ENCODE measurements around the gene GALK2.

The GALK2 gene

DNA sequence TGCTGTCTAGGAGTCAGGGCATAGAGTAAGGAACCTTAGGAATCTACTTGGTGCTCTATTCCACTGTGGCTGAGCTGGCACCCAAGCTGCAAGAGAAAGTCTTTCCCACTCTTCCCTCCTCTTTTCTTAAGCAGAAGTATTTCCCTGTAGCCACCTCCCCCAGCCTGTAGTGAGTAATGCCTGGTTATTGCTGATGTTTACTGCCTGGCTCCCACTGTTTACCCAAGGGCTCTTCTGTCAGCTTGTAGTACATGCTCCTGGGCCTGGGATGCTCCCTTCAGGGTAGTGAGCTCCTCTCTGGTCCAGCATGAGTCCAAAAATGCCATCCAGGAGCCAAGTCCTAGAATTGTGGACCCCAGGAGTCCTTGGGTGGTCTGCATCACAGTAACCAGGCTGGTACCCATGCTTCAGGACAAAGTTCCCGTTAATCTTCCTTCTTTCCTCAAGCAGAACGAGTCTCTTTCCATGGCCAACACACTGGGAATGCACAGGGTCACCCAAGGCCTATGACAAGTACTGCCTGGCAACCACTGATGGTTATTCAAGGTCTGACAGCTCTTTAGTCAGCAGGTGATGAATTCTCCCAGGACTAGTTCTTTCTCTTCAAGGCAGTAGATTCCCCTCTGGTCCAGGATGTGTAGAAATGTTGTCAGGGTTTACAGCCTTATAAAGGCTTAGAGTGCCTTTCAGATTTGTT is 17.6 kb downstream of the GALK2 start:
- H3K27ac ChIP-seq (ENCODE audit: low read depth, low read length): no peak overlapping the region
- H2AFZ ChIP-seq (ENCODE audit: low read depth, low read length, severe bottlenecking): no peak overlapping the region
- no peak overlapping the region for H3K4me2 ChIP-seq (ENCODE audit: low read depth, low read length, poor library complexity, severe bottlenecking)
- H3K9me3 ChIP-seq (ENCODE audit: insufficient read depth, low read length): no peaks in the 10 kb centered on the region
- H3K36me3 ChIP-seq (ENCODE audit: low read length): no peaks in the 10 kb centered on the region
- H3K27me3 ChIP-seq (ENCODE audit: low read length): no peaks in the 10 kb centered on the region
- TF ChIP-seq, protein P1, sequence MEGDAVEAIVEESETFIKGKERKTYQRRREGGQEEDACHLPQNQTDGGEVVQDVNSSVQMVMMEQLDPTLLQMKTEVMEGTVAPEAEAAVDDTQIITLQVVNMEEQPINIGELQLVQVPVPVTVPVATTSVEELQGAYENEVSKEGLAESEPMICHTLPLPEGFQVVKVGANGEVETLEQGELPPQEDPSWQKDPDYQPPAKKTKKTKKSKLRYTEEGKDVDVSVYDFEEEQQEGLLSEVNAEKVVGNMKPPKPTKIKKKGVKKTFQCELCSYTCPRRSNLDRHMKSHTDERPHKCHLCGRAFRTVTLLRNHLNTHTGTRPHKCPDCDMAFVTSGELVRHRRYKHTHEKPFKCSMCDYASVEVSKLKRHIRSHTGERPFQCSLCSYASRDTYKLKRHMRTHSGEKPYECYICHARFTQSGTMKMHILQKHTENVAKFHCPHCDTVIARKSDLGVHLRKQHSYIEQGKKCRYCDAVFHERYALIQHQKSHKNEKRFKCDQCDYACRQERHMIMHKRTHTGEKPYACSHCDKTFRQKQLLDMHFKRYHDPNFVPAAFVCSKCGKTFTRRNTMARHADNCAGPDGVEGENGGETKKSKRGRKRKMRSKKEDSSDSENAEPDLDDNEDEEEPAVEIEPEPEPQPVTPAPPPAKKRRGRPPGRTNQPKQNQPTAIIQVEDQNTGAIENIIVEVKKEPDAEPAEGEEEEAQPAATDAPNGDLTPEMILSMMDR (IDR thresholded peaks at IDR 0.05; ENCODE audit: insufficient read depth, low read length, poor library complexity, severe bottlenecking): no peak
- TF ChIP-seq EZH2phosphoT487 (conservative IDR thresholded peaks at IDR 0.05; ENCODE audit: low read length): no peak
- no peaks in the 10 kb centered on the region for H3F3A ChIP-seq (ENCODE audit: insufficient read depth)
- H4K20me1 ChIP-seq (ENCODE audit: low read depth, low read length): no peaks in the 10 kb centered on the region
- no peak overlapping the region for H3K4me3 ChIP-seq (ENCODE audit: insufficient read depth, low read length, poor library complexity, severe bottlenecking)
- H3K79me2 ChIP-seq (ENCODE audit: insufficient read depth, low read length): no peaks in the 10 kb centered on the region
- H3K9me2 ChIP-seq (replicated peaks; ENCODE audit: insufficient read depth, low read length): no peaks in the 10 kb centered on the region
- no peak overlapping the region for H3K9ac ChIP-seq (ENCODE audit: low read length)

DNA sequence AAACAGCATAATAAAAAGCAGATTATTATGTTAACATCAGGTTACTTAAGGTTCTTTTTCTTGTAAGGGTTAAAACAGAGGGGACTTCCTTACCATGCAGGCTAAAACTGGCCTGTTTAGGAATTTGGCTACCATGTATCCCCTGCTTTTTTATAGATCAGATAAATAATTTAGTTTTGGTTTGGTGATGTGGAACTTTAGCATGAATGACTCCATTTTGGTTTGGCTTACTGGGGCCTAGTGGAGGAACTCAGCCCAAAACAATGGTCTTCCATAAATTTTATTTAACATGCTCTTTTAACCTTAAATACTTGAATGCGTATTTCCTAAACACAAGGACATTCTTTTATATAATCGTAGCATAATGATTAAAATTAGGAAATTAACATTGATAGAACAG is 18.9 kb downstream of the GALK2 start:
- H3K27ac ChIP-seq (ENCODE audit: low read depth, low read length): no peak overlapping the region
- H3K9ac ChIP-seq (ENCODE audit: low read length): no peak overlapping the region
- no peaks in the 10 kb centered on the region for H4K20me1 ChIP-seq (ENCODE audit: low read depth, low read length)
- no peaks in the 10 kb centered on the region for H3K79me2 ChIP-seq (ENCODE audit: insufficient read depth, low read length)
- H3K9me3 ChIP-seq (ENCODE audit: insufficient read depth, low read length): no peaks in the 10 kb centered on the region
- H2AFZ ChIP-seq (ENCODE audit: low read depth, low read length, severe bottlenecking): no peak overlapping the region
- no peaks in the 10 kb centered on the region for H3K9me2 ChIP-seq (replicated peaks; ENCODE audit: insufficient read depth, low read length)
- H3K4me2 ChIP-seq (ENCODE audit: low read depth, low read length, poor library complexity, severe bottlenecking): no peak overlapping the region
- no peaks in the 10 kb centered on the region for H3K36me3 ChIP-seq (ENCODE audit: low read length)
- no peaks in the 10 kb centered on the region for H3K27me3 ChIP-seq (ENCODE audit: low read length)
- TF ChIP-seq, protein P1 (IDR thresholded peaks at IDR 0.05; ENCODE audit: insufficient read depth, low read length, poor library complexity, severe bottlenecking): no peak
- no peak for TF ChIP-seq EZH2phosphoT487 (conservative IDR thresholded peaks at IDR 0.05; ENCODE audit: low read length)
- no peak overlapping the region for H3K4me3 ChIP-seq (ENCODE audit: insufficient read depth, low read length, poor library complexity, severe bottlenecking)
- no peaks in the 10 kb centered on the region for H3F3A ChIP-seq (ENCODE audit: insufficient read depth)

DNA sequence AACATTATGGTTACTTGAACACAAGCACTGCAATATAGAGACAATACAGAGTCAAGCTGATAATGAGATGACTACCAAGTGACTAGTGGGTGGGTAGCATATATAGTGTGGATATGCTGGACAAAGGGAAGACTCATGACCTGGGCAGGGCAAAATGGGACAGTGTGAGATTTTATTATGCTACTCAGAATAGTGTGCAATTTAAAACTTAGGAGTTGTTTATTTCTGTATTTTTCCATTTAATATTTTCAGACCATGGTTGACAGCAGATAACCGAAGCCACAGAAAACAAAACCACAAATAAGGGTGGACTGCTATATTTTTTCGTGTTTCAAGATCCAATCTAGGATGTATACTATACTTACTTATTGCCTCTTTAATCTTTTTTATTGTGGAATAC is 19.6 kb downstream of the GALK2 start:
- no peak overlapping the region for H3K9ac ChIP-seq (ENCODE audit: low read length)
- no peaks in the 10 kb centered on the region for H3K27me3 ChIP-seq (ENCODE audit: low read length)
- H3K4me3 ChIP-seq (ENCODE audit: insufficient read depth, low read length, poor library complexity, severe bottlenecking): no peak overlapping the region
- no peak overlapping the region for H3K27ac ChIP-seq (ENCODE audit: low read depth, low read length)
- H3K79me2 ChIP-seq (ENCODE audit: insufficient read depth, low read length): no peaks in the 10 kb centered on the region
- no peaks in the 10 kb centered on the region for H4K20me1 ChIP-seq (ENCODE audit: low read depth, low read length)
- H3K9me3 ChIP-seq (ENCODE audit: insufficient read depth, low read length): no peaks in the 10 kb centered on the region
- H3K4me2 ChIP-seq (ENCODE audit: low read depth, low read length, poor library complexity, severe bottlenecking): no peak overlapping the region
- no peaks in the 10 kb centered on the region for H3K9me2 ChIP-seq (replicated peaks; ENCODE audit: insufficient read depth, low read length)
- TF ChIP-seq, protein P1 (IDR thresholded peaks at IDR 0.05; ENCODE audit: insufficient read depth, low read length, poor library complexity, severe bottlenecking): no peak
- TF ChIP-seq EZH2phosphoT487 (conservative IDR thresholded peaks at IDR 0.05; ENCODE audit: low read length): no peak
- H2AFZ ChIP-seq (ENCODE audit: low read depth, low read length, severe bottlenecking): no peak overlapping the region
- no peaks in the 10 kb centered on the region for H3F3A ChIP-seq (ENCODE audit: insufficient read depth)
- no peaks in the 10 kb centered on the region for H3K36me3 ChIP-seq (ENCODE audit: low read length)
